NCI-H146 treated with DMSO at 0.1 percent for 48 hours (cell line): ENCODE results near the gene MPHOSPH8.

Experiments used
- DNase-seq: peaks from one replicate; lab custom pipeline; 2025; ENCODE audit not compliant: unreplicated experiment; lab: John Stamatoyannopoulos, UW

Gene MPHOSPH8, protein sequence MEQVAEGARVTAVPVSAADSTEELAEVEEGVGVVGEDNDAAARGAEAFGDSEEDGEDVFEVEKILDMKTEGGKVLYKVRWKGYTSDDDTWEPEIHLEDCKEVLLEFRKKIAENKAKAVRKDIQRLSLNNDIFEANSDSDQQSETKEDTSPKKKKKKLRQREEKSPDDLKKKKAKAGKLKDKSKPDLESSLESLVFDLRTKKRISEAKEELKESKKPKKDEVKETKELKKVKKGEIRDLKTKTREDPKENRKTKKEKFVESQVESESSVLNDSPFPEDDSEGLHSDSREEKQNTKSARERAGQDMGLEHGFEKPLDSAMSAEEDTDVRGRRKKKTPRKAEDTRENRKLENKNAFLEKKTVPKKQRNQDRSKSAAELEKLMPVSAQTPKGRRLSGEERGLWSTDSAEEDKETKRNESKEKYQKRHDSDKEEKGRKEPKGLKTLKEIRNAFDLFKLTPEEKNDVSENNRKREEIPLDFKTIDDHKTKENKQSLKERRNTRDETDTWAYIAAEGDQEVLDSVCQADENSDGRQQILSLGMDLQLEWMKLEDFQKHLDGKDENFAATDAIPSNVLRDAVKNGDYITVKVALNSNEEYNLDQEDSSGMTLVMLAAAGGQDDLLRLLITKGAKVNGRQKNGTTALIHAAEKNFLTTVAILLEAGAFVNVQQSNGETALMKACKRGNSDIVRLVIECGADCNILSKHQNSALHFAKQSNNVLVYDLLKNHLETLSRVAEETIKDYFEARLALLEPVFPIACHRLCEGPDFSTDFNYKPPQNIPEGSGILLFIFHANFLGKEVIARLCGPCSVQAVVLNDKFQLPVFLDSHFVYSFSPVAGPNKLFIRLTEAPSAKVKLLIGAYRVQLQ

GRCh38 chr13:19633479-19634255 is at the start of gene MPHOSPH8:
MPHOSPH8 (plus strand) TSS chr13:19633659; CDS start chr13:19633749, 90 bp downstream.
- peak; percentile 89 for DNase-seq

DNA sequence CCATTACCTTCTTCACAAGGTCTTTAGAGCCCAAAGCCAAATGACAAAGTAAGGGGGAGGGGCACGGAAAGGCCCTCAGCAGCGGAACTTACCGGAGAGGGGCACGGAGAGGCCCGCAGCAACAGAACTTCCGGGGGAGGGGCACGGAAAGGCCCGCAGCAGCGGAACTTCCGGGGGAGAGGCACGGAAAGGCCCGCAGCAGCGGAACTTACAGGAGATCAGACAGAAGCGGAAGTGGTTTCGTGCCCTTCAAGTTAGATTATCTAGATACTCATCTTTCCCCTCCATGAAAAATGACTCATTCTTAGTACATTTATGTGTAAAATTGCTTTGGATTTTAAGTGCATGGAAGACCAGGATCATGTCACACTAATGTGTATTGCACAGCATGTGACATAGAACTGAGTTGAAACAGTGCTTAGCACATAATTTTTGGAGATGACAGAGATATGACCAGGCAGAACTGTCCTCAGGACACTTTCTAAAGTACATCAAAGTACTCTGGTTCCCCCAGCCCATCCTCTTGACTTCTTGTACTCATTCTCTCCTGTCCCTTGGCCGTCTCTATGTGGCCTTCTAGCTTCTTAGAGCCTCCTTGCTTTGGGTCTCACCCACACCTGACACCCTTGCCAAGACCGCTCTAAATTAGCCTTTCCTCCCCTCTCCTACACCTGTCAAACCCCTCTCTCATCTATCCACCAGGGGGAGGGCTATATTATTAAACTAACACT is 46.4 kb upstream of the MPHOSPH8 start:
- no peak for DNase-seq

DNA sequence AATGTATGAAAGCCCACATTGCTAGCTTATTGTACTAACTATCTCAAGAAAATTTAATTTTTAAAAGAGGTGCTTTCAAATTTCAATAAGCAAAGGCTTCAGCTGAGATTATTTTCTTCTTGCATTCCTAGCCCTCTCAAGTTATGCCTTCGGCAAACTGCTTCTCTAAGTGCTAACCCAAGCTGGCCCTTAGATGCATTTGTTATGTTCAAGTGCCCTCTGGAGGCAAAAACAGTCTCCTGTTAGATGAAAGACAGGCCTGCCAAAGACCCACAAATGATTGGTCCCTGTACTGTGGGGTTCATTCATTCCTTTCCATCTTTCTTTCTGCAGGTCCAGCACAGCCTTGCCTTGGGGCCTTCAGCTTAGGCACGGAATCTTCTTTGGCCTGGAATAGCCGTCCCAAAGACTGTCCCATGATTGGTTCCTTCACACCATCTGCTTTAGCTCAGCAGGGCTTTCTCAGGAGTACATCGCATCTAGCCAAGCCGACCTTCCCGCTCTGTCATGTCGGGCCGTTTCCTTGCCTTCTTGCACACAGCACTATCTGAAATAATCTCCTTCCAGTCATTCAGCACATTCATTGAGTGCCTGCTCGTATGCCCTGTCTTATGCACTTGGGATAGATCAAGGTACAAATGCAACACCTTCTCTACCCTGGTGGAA is 45.7 kb upstream of the MPHOSPH8 start:
- DNase-seq = peak; percentile 9

DNA sequence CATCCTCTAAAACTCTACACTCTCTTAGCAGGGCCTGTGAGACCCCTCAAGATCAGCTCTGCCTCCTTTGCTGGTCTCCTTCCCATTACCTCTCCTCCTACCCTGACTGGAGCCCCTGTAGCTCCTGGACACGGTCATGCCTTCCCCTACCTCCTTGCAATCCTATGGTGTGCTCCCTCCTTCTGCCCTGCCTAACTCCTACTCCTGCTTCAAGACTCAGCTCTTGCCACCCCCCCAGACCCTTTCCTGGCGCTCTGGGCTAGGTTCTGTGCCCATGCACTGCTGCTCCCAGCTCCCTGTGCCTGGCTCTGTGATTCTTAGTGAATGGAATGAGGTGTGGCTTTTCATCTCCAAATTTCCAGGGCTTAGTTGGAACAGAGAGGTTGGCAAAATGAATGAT is 44.1 kb upstream of the MPHOSPH8 start:
- DNase-seq = no peak

DNA sequence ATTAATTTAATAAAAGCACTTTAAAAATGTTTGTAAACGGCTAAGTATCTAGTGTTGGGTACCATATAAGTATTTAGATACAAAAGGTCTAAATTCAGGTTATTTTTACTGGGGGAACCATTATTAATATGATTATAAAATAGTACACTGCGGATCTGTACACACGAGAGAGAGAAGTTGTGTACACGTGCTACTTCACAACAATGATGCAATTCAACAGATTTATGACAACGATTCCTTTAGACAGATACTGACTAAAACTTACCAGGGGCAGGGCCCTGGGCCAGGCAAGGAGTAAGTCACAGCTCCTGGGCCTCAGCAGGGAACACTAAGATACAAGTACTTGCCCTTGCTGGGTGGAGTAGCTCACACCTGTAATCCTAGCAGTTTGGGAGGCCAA is 43.0 kb upstream of the MPHOSPH8 start:
- DNase-seq = no peak

- no peak for DNase-seq
Observed at GRCh38 chr13:19591864-19592263, 41.6 kb upstream of the MPHOSPH8 start.

DNA sequence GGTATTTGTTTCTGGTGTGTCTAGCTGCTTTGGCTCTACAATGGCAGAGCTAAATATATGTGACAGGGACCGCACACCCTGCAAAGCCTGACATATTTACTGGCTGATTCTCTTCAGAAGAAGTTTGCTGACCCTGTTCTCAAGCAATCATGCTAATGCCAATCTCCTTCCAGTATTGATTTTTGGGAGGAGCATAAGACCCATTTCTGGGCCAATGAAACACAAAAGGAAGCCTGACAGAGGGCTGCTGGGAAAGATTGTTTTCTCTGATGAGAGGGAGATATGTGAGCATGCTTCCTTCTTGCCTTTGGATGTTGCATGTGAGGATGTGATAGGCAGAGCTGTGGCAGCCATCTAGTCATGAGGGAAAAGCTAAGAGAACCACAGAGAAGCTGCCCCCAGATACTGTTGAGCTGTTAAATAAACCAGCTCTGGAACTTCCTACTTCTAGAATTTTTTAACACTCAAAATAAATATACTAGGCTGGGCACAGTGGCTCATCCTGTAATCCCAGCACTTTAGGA is 40.7 kb upstream of the MPHOSPH8 start:
- DNase-seq = no peak

DNA sequence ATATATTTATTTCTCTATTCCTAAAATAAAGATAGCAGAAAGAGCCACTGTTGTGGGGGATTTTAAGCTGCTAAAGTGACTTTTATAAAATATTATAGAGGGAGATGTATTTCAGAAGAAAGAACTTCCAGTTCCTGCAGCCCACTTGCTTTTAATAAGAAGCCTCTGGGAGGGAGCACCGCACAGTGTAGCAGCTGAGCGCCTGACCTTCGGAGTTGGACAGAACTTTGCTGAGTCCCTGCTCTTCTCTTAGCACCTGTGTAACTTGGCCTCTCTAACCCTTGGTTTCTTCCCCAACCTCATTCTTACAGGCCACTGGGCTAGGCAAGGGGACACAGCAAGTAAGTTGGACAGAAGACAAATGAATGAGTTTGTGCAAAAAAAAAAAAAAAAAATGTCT is 37.4 kb upstream of the MPHOSPH8 start:
- DNase-seq = no peak

- no peak for DNase-seq
Observed at GRCh38 chr13:19596960-19597361, 36.5 kb upstream of the MPHOSPH8 start.

DNA sequence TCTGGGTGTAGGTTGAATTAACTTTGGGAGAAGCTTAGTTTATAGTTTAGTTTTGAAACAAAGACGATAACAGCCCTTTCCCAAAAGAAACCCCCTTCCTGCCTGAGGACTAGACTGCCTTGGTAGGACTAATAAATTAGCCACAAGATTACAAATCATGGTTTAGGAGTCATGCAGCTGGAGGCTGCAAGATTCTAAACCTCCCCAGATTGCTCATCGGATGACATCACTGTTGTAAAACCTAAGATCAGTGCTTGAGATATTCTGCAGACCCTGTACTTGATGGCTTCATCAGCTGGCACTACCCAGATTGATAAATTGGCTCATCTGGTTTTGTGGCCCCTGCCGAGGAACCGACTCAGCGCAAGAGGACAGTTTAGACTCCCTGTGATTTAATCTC is 35.9 kb upstream of the MPHOSPH8 start:
- DNase-seq = no peak

GRCh38 chr13:19601749-19602725 is 31.4 kb upstream of the MPHOSPH8 start:
- peak; percentile 31 for DNase-seq

GRCh38 chr13:19604306-19604705 is 29.2 kb upstream of the MPHOSPH8 start:
- DNase-seq = no peak

GRCh38 chr13:19605161-19605955 is 28.1 kb upstream of the MPHOSPH8 start:
- DNase-seq = no peak

DNA sequence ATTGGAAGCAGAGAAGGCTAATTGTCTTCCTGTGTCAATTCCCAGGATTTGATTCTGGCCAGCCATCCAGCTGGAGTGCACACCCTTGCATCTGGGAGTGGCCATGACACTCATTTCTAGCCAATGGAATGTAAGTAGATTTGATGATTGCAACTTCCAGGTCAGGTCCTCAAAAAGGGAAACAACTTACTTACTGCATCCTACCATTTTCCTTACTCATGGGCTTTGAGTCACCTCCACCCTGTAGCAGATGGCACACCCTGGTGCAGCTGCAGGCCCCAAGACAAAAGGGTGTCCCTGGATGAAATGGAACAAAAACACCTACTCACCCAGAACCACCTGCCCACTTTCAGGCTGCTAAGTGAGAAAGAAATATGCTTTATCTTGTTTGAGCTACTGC is 27.3 kb upstream of the MPHOSPH8 start:
- no peak for DNase-seq

- DNase-seq = no peak
Observed at GRCh38 chr13:19606737-19607136, 26.7 kb upstream of the MPHOSPH8 start.

GRCh38 chr13:19607523-19608078 is 25.9 kb upstream of the MPHOSPH8 start:
- no peak for DNase-seq

DNA sequence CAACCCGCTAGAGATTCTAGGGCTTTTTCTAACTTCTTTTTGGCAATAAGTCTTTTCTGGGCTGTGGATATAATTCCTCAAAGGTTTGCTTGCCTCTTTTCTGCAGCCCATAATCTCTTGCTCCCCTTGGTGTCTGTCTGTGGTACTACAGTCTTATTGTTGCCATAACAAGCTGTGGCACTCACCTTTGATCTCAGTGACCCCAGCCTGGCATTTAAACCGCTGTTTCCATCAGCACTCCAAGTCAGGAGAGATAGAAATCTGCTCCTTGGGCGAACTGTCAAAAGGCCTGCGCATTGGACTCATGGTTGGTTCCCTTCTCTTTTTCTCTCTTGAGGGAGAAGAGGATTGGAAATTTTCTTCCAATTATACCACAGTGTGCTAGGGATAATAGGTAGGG is 14.5 kb upstream of the MPHOSPH8 start:
- no peak for DNase-seq

- DNase-seq = no peak
Observed at GRCh38 chr13:19622193-19622592, 11.3 kb upstream of the MPHOSPH8 start.
